DMS79 (cell line): Measurements from ENCODE around the gene ZMYND11.
"Not testable (repeated sequence)": the region's sequence is repeated elsewhere in the genome, so short reads cannot be mapped to it uniquely, and the experiment has no call there.

Experiments
- DNase-seq: peaks from one replicate; lab custom pipeline; 2025; lab: John Stamatoyannopoulos, UW

ZMYND11 gene

DNA sequence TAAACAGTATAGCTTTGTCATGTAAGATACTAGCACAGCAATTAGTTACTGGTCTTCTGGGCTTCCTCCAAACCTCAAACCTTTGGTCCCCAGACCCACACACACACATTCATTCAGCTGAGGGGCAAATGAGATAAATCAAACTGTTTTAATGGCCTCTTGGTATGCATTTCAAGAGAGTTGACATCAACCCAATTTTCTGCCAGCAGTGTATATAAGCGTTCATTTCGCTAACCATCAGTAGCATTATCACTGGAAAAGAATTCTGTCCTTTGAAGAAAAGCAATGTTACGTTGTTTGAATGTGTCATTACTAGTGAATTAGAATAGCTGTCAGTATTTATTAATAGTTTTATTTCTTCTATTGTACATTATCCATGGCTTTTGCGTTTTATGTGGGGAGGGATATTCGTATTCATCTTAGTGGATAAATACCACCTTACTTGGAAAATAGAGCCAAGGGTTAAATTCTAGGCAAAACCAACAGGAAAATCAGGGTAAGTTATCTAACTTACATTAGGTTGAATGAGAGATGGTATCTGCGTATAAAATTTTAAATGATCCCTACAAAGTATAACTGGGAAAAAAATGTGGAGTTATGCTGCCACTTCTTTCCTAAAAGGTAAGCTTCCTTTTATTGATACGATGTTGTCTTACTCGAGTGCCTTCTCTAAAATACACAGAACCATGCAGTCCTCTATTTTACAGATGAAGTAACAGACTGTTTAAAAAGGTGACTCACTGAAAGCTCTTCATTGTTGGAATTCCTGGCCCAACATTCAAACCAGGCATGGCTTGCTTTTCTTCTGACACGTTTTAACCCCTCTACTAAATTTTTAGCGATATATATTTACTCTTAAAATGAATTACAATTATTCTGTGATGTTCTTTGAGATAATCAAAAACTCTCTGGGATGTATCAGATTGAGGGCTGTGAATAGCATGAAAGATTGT, 2.0 kb upstream of the ZMYND11 start:
- no peak for DNase-seq

DNA sequence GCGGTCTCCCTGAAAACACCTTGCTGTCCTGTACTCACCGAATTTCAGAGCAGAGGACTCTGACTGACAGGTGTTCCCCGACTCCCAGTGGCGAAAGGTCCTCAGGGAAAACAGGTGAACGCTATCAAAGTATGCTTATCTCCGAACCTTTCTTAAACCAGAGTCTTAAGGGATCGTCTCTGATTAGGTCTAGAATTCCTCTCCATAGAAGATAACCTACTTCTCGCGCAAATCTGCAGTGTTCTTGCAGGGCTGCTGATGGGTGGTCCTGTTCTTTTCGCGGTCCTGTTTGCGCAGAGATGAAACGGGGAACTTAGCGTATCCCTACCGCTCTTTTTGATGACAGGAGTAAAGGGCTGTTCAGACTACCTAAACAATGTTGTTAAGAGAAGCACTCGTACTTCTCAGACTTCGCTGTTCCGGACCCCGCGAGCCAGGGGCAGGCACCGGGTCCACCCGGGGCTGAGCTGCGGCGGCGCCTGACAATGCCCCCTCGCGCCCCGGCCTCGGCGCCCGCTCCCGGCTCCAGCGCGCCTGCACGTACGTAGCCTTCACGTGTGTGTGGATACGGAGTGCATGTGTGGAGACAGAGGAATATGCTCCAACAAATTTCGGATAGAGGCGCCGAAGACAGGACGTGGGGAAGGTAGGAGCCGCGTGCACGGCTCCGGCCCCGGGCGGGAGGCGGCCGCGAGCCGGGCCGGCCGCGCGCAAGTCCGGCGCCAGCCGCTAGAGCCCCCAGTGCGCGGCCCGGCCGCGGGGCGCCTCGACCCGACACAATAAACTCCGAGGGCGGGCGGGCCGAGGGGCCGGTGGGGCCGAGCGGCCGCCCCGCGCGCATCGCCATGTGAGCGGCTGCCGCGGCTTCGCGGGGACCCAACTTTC, 766 bp upstream of the ZMYND11 start:
- no peak for DNase-seq

DNA sequence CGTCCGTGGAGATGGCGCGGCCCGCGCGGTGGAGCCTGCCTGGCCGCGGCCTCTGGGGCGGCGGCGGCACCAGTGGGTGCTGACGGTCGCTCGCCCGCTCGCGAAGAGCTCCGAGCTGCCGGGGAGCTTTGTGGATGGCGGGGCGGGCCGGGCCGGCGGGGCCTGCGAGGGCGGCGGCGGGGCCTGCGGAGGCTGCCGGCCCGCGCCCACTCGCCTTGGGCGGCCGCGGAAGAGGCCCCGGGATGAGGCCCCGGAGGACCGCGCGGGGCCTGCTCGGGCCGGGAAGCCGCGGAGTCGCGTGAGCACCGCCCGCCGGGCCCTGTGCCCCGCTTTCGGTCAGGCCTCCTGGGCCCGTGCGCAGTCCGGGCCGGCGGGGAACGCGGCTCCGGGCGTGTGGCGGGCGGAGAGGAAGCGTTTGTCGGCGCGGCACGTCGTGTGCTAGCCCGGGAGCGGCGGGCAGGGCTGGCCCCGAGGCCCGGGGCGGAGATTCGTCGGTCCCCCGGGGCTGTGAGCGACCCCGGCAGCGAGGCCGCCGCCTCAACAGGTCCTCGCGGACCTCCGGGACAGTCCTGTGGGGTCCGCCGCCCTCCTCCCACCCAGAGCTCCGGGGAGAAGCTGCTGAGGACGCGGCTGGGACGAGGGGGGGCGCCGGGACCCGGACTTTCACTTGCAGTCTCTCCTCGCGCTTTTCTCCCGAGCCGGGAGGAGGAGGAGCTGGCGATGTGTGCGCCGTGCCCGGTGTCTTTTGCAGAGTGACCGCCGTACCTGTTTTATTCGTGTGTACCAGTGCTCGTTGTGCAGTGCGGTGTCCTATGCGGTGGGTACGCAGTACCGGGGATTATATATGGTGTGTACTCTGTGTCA, 578 bp downstream of the ZMYND11 start:
- DNase-seq, result no peak

DNA sequence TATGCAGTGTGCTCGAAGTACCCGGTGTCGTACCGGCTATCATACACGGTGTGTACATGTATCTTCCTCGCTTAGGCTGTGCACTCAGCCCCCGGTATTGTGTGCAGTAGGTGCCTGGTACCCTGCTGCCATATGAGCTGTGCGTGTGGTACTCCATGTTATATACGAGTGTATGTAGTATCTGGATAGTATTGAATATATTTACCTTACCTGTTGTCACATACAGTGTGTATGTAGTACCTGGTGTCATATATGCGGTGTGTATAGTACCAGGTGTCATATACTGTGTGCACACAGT, 1.2 kb downstream of the ZMYND11 start:
- DNase-seq, result no peak

DNA sequence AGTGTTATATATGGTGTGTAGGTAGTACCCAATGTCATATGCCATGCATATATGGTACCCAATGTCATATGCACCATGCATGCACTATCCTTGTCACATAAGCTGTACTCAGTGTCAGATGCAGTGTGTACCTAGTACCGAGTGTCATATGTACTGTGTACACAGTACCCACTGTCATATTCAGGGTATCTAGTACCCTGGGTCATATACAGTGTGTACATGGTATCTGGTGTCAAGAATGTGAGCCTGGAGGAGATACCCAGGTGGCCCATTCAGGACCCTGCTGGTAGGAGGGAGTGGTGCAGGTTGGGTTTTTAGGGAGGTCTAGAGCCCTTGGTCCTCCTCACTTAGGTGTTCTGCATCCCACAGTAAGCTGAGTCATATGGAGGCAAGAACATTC, 1.8 kb downstream of the ZMYND11 start:
- DNase-seq, result no peak

DNA sequence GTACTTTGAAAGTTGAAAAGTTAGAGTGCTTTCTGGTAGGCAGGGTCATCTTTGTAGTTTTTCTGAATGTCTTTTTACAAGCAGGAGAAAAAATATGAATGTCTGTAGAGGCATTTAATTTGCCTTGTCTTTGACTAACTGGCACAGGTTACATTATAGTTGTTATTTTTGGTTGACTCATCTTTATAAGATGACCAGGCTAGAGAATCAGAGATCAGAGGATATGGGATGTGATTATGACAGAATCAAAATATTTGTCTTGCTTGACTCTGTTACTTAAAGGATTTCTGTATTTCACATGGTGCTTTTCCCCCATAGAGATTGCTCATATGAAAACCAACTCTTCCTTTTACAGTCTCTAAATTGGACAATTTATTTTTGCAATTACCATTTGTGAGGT, 2.4 kb downstream of the ZMYND11 start:
- no peak for DNase-seq

DNA sequence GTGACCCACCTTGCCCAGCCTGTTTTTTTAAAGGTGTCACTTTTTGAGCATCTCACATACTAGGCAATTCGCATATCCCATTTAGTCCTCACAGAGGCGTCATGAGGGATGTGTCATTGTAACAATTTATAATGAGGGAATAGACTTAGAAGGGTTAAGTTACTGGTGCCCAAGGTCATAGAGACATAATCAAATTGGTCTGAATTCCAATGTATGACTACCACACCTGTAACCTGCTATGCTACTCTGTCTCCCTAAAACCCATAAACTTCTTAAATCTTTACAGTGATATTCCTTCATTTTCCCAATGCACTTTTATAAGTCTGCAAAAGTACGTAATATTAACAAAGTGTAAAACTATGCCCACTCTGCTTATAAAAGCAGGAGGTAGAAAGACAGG, 7.1 kb downstream of the ZMYND11 start:
- no peak for DNase-seq

DNA sequence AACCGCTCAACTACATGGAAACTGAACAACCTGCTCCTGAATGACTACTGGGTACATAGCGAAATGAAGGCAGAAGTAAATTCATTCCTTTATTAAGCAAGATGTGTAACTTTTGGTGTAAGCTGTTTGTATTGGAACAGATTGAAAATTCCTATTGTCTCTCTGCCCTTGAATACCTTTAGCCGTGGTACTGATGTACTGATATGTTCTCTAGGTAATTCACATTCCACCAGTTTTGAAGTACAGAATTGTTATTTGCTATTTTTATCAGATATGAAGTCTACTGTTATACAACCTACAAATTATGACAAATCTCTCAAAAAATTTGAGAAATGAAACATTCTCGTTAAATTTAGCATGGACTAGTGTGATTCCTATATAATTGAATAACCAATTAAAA, 17.7 kb downstream of the ZMYND11 start:
- DNase-seq, result no peak

DNA sequence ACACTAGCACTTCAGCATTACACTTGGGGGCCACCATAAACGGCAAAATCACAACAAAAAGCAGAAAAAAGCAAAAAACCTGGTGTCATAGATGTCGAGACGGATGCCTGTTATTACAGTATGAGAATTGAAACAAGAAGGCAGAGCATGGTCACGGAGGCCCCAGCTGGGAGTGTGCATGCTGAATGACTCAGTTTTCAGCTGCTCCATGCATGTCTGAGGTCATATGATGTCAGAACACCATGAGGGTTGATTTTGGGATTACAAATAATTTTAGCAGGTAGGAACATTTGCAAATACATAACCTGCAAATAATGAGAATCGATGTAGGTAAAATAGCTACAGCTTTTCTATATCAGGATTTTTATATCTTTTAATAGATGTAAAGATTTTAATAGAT, 19.1 kb downstream of the ZMYND11 start:
- DNase-seq, result no peak

DNA sequence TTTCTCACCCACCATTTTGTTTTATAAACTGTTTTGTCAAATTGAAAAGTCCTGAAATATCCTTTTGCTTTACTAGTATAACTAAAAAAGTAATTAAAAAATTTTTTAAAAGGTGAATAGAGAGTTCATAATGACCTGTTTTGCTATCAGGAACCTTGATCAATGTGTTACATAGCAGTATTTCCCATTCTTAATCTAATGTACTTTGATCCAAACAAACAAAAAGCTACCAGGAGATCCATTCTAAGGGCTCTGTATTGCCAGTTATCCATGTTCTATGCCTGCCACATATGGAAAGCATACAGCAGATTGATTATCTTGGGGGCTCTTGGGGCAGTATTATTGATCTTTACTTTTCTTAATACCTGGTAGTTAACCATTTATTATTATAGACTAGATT, 32.1 kb downstream of the ZMYND11 start:
- DNase-seq, result no peak

DNA sequence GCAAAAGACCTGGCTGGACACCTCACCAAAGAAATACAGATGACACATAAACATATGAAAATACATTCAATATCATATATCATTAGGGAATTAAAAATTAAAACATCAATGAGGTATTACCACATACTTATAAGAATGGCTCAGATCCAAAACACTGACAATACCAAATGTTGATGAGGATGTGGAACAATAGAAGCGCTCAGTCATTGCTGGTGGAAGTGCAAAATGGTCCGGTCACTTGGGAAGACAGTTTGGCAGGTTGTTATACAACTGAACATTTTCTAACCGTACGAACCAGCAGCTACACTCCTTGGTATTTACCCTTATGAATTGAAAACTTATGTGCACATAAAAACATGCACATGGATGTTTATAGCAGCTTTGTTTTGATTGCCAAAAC, 38.5 kb downstream of the ZMYND11 start:
- DNase-seq, result no peak

DNA sequence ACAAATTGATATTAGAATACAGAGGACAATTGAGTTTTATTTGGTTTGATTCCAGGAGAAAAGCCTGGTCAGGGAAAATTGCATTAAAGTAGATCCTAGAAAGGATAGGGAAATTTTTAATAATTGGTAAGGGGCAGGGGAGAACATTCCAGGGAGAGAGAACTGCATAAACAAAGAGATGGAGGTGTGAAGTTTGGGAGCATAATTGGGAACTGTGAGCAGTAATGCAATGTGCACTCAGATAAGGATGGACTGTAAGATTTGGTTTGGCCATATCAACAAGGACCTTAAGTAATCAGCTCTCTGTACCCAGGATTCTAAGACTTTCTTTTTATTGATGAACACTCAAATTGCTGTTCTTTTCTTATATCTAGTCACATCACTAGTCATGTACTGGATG, 41.4 kb downstream of the ZMYND11 start:
- no peak for DNase-seq

DNA sequence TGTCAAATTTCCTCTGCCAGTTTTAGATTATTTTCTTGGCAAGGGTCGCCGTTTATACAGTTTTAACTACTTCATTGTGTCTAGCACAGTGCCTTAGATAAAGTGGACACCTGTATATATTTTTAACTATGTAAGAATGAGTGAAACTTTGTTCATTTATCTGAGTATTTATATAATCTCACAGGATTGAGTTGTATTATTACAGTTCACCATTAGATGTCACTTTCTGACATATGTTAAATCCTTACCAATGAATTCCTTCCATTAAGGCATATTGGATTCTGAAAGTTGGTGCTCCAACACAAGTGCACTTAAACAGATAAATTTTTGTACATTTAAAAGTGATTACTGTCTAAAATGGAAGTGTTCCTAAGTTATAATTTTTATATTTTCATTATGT, 43.0 kb downstream of the ZMYND11 start:
- no peak for DNase-seq

DNA sequence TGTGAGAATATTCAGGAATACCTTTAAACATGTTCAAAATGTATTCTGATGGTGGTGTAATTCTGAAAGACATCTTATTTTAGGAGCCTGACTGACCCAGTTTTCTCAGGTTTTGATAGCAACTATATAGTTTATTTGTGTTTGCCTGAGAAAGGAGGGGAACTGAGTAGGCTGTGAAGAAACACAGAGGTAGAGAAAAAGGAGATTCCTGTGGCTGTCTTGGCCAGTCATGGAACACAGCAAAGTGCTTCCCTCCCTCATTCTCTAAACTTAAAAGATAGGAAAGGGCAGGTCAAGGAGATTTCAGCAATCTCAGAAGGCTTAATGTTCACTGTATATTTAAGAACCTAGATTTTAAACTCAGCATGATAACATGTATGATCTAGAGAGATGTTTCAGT, 43.5 kb downstream of the ZMYND11 start:
- DNase-seq, result no peak

DNA sequence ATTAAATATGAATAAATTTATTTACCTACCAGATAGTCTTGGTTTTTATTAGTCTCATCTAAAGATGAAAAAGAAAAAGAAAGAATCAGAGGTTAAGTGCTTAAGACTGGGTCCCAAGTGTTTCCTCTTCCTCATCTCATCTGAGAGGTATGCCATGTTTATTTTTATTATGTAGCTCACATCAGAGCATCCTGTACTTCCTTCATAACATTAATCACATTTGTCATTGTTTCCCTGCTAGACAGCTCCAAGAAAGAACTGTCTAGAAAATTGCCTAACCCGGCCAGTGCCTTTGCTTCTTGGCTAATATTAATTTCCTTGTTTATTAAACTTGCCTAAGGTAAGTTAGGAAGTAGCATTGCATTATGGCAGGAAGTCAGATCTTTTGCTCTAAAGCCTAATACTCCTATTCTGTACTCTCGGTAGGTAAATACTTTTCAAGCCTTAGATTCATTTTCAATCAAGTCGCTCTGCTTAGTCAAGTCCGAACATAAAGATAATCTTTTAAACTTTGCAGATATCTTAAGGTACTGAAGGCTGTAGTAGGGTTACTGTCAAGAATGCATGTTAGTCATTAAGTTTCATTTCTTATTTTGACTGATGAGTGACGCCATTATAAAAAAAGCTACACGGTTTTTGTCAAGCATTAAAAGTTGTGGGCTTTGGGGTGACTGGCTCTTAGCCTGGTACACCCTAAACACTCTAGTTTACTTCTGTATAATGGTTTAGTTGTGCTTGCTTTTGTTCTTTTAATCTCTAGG, 47.4 kb downstream of the ZMYND11 start:
- no peak for DNase-seq

DNA sequence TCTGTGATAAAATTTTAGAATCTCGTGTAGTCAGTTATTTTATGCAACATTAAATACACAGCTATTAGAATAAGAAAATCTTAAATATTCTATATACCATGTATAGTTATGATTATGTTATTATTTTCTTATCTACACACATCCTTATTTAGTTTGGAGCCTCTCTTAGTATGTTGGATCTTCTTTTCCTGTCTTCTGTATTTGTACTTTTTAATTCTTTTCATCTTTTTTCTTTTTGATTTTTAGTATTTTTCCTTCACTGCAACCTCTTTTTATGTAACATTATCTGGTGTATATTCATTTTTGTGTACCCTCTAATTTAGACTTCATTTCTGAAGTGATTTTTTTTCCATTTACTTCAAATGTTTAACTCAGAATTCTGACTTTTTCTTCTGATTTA, 48.9 kb downstream of the ZMYND11 start:
- DNase-seq, result no peak

DNA sequence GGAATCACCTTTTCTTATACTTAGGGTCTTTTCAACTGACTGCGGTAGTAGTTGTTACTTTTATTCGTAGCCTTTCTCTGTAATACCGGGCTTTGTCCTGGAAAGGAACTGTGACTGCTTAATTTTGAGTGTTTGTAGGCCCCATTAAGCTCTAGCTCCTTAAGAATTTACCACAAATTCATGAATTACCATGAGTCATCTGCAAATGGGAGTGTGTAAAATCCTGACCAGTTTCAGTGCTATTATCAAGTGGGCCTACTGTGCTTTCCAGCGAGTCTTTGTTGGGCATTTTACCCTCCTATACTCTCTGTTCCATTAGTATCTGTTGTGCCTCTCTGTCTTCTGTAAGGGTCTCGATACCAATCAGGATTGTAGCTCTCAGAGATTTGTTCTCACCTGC, 49.7 kb downstream of the ZMYND11 start:
- DNase-seq, result no peak

DNA sequence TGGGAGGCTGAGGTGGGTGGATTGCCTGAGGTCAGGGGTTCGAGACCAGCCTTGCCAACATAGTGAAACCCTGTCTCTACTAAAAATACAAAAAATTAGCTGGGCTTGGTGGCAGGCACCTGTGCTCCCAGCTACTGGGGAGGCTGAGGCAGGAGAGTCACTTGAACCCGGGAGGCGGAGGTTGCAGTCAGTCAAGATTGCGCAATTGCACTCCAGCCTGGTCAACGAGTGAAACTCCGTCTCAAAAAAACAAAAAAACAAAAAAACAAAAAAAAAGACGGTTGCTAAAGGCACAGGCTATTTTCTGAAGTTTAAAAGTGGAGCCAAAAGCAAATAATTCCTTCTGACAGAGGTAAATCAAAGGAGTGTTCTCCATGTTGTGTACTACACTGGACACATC, 50.3 kb downstream of the ZMYND11 start:
- DNase-seq, result not testable (repeated sequence)

DNA sequence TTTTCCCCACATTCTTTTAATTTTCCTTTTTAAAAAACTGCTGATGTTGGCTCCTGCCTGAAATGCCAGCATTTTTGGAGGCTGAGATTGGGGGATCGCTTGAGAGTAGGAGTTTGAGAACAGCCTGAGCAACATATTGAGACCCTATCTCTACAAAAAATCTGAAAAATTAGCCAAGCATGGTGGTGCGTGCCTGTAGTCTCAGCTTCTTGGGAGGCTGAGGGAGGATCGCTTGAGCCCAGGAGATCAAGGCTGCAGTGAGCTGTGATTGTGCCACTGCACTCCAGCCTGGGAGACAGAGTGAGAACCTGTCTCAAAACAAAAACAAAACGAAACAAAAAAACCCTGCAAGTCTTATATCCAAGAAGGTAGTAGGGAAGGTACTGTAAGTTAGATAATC, 51.7 kb downstream of the ZMYND11 start:
- no peak for DNase-seq

DNA sequence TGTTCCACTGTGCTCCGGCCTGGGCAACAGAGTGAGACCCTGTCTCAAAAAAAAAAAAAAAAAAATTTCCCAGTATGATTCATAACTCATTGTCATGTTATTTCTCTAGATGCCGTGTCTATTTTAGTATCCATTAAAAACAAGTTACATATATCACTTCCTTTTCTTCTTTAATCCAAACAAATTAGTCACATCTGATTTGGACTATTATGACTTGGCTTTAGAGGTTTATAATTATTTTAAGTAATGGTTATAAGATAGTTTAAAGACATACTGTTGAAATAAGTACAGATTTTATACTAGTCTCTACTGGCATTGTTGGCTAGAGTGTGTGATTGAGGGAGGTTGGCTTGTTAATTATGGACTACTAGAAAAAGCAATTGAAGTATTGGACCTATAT, 53.3 kb downstream of the ZMYND11 start:
- DNase-seq, result no peak

DNA sequence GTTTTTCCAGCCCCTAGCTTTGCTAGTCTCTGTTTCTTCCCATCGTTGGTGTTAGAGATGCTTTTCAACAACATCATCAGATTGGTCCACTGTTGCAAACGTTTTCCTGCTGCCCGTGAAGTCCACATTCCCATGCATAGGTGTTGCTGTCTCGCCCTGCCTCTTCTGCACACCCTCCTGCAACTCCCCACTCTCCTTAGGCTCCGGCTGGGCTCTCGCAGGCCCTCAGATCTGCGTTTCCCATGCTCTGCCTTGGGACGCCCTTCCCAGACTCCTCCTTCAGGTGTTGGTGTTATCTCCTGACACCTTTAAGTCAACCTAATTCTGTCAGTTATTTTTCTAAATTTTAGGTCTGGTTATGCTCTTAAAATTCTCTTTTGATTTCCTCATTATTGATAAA, 55.0 kb downstream of the ZMYND11 start:
- DNase-seq, result no peak
